ENCODE results near the gene BLTP2.
"Not testable (repeated sequence)": the region's sequence is repeated elsewhere in the genome, so short reads cannot be mapped to it uniquely, and the experiment has no call there.

DNA sequence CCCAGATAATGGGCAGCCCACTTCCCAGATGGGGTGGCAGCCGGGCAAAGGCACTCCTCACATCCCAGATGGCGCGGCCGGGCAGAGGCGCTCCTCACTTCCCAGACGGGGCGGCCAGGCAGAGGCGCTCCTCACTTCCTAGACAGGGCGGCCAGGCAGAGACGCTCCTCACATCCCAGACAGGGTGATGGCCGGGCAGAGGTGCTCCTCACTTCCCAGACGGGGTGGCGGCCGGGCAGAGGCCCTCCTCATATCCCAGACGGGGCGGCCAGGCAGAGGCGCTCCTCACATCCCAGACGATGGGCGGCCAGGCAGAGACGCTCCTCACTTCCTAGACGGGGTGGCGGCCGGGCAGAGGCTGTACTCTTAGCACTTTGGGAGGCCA is 14.5 kb upstream of the BLTP2 start:
- TF ChIP-seq POLR2A (IDR thresholded peaks at IDR 0.05; ENCODE audit: low read length); GATA1 (IDR thresholded peaks at IDR 0.05; ENCODE audit: low read depth, low read length): not testable (repeated sequence)

Data from erythroblast (primary cell).